Parathyroid adenoma (tissue), 2 donors: ENCODE data around the gene MAPK9.
"Not testable (repeated sequence)": the region's sequence is repeated elsewhere in the genome, so short reads cannot be mapped to it uniquely, and the experiment has no call there.

ENCODE experiments used
- H2AFZ ChIP-seq: fragments of 300-600 bp; sonication (generic); one replicate; pipeline ENCODE4 v1.7.0; 2017; ENCODE audit warnings: antibody characterized with exemption, mild to moderate bottlenecking
- H3K27ac ChIP-seq: fragments of 300-600 bp; sonication (generic); one replicate; pipeline ENCODE4 v1.7.0; 2017
- H3K27me3 ChIP-seq: fragments of 300-600 bp; sonication (generic); one replicate; pipeline ENCODE4 v1.7.0; 2017; ENCODE audit warnings: low read length; ENCODE audit not compliant: control insufficient read depth, insufficient read depth
- H3K36me3 ChIP-seq: fragments of 300-600 bp; sonication (generic); one replicate; pipeline ENCODE4 v1.7.0; 2017; ENCODE audit warnings: low read length; ENCODE audit not compliant: control insufficient read depth, insufficient read depth
- H3K4me1 ChIP-seq: fragments of 300-600 bp; sonication (generic); one replicate; pipeline ENCODE4 v1.7.0; 2017; ENCODE audit warnings: control low read depth
- H3K4me2 ChIP-seq: fragments of 300-600 bp; sonication (generic); one replicate; pipeline ENCODE4 v1.7.0; 2017; ENCODE audit warnings: low read length
- H3K4me3 ChIP-seq: fragments of 300-600 bp; sonication (generic); one replicate; pipeline ENCODE4 v1.7.0; 2017; ENCODE audit warnings: low read depth, low read length
- H3K79me2 ChIP-seq: fragments of 300-600 bp; sonication (generic); one replicate; pipeline ENCODE4 v1.7.0; 2017; ENCODE audit warnings: control low read depth
- H3K9ac ChIP-seq: fragments of 300-600 bp; sonication (generic); one replicate; pipeline ENCODE4 v1.7.0; 2017; ENCODE audit warnings: mild to moderate bottlenecking
- H3K9me3 ChIP-seq: fragments of 300-600 bp; sonication (generic); one replicate; pipeline ENCODE4 v1.7.0; 2017; ENCODE audit warnings: low read length; ENCODE audit not compliant: control insufficient read depth
- TF ChIP-seq, protein P1 (sequence below): fragments of 300-600 bp; sonication (generic); IDR thresholded peaks from one replicate; pipeline ENCODE4 v1.7.0; 2017; ENCODE audit warnings: antibody characterized with exemption, mild to moderate bottlenecking
- donor health status: primary hyperparathyroidism.

Gene MAPK9

GRCh38 chr5:180301253-180301652 lies 9.4 kb upstream of the MAPK9 start:
- Histone ChIP-seq H3K9me3 (no peaks in the 10 kb centered on the region), H3K9ac (no peak overlapping the region), H3K36me3 (no peaks in the 10 kb centered on the region), H3K4me3 (no peak overlapping the region), H2AFZ (no peak overlapping the region), H3K27ac (no peak overlapping the region), H3K27me3 (no peaks in the 10 kb centered on the region), H3K79me2 (no peaks in the 10 kb centered on the region), H3K4me2 (no peak overlapping the region), H3K4me1 (no peaks in the 10 kb centered on the region)
- TF ChIP-seq, protein P1, sequence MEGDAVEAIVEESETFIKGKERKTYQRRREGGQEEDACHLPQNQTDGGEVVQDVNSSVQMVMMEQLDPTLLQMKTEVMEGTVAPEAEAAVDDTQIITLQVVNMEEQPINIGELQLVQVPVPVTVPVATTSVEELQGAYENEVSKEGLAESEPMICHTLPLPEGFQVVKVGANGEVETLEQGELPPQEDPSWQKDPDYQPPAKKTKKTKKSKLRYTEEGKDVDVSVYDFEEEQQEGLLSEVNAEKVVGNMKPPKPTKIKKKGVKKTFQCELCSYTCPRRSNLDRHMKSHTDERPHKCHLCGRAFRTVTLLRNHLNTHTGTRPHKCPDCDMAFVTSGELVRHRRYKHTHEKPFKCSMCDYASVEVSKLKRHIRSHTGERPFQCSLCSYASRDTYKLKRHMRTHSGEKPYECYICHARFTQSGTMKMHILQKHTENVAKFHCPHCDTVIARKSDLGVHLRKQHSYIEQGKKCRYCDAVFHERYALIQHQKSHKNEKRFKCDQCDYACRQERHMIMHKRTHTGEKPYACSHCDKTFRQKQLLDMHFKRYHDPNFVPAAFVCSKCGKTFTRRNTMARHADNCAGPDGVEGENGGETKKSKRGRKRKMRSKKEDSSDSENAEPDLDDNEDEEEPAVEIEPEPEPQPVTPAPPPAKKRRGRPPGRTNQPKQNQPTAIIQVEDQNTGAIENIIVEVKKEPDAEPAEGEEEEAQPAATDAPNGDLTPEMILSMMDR: no peak

GRCh38 chr5:180299526-180299925 lies 7.6 kb upstream of the MAPK9 start:
- no peaks in the 10 kb centered on the region for H3K79me2 ChIP-seq
- no peaks in the 10 kb centered on the region for H3K4me1 ChIP-seq
- no peak overlapping the region for H3K4me2 ChIP-seq
- H3K36me3 ChIP-seq: no peaks in the 10 kb centered on the region
- H3K9ac ChIP-seq: no peak overlapping the region
- H3K27me3 ChIP-seq: no peaks in the 10 kb centered on the region
- no peak overlapping the region for H3K4me3 ChIP-seq
- TF ChIP-seq, protein P1: no peak
- no peak overlapping the region for H2AFZ ChIP-seq
- H3K9me3 ChIP-seq: no peaks in the 10 kb centered on the region
- H3K27ac ChIP-seq: no peak overlapping the region

DNA sequence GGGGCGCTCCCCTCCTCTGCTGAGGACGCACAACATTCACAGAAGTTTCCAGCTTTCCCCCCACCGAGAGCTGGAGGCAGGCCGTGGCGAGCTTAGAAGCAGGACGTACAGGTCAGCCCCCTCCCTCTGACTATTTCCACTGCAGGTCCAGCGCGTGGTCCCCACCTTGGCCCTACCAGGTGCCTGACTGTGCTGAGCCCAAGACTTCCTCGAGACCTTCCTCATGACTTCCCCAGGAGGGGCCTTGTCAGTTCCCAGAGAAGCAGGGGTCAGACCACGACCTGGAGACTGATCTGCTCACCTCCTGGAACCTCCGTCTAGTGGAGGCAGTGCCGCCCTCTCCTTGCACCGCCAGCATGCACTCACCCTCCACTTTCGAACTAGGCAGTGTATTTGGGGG lies 7.1 kb upstream of the MAPK9 start:
- not testable (repeated sequence) for H3K79me2 ChIP-seq, H2AFZ ChIP-seq, H3K4me3 ChIP-seq, H3K27me3 ChIP-seq, H3K36me3 ChIP-seq, H3K4me2 ChIP-seq, H3K9me3 ChIP-seq, H3K9ac ChIP-seq, H3K27ac ChIP-seq, H3K4me1 ChIP-seq

- H3K4me1 ChIP-seq: peaks cover 2% of the 10 kb centered on the region
- no peaks in the 10 kb centered on the region for H3K9me3 ChIP-seq
- TF ChIP-seq, protein P1: no peak
- H3K27ac ChIP-seq: no peak overlapping the region
- no peak overlapping the region for H3K4me3 ChIP-seq
- H3K4me2 ChIP-seq: no peak overlapping the region
- no peak overlapping the region for H3K9ac ChIP-seq
- H3K36me3 ChIP-seq: no peaks in the 10 kb centered on the region
- no peaks in the 10 kb centered on the region for H3K79me2 ChIP-seq
- H3K27me3 ChIP-seq: no peaks in the 10 kb centered on the region
- no peak overlapping the region for H2AFZ ChIP-seq
These were observed 5.9 kb upstream of the MAPK9 start for GRCh38 chr5:180297587-180298282.

GRCh38 chr5:180296771-180297170 lies 4.9 kb upstream of the MAPK9 start:
- Histone ChIP-seq H3K4me1 (peaks cover 2% of the 10 kb centered on the region), H3K4me3 (no peak overlapping the region), H3K27ac (no peak overlapping the region), H3K9me3 (no peaks in the 10 kb centered on the region), H3K79me2 (no peaks in the 10 kb centered on the region), H3K27me3 (no peaks in the 10 kb centered on the region), H3K36me3 (no peaks in the 10 kb centered on the region), H3K4me2 (no peak overlapping the region), H3K9ac (no peak overlapping the region), H2AFZ (no peak overlapping the region)
- TF ChIP-seq, protein P1: no peak
